Retina (tissue), 1 donor: ENCODE data around the gene TPI1.
"Not testable (repeated sequence)": the region's sequence is repeated elsewhere in the genome, so short reads cannot be mapped to it uniquely, and the experiment has no call there.

Experiments used
- DNase-seq: peaks from one replicate; pipeline ENCODE4 v3.0.0-alpha.2; 2016

TPI1 gene

GRCh38 chr12:6849427-6849826 lies 17.9 kb upstream of the TPI1 start:
- no peak for DNase-seq

DNA sequence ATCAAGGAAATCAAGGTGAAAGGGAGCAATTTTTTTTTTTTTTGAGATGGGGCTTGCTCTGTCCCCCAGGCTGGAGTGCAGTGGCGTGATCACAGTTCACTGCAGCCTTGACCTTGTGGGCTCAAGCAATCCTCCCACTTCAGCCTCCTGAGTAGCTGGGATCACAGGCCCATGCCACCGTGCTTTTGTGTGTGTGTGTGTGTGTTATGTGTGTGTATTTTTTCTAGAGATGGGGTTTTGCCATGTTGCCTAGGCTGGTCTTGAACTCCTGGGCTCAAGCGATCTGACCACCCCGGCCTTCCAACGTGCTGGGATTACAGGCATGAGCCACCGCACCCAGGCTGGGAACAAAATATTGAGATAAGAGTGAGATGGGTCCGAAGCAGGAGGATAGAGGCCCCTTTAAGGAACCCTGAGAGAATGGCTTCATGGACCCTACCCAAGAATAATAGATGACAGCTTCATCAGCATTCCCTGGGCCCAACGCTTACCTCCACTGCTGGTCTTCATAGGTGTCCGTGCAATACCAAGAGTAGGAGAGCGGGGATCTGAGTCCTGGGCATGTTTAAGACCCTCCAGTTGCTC lies 17.3 kb upstream of the TPI1 start:
- DNase-seq: no peak

DNA sequence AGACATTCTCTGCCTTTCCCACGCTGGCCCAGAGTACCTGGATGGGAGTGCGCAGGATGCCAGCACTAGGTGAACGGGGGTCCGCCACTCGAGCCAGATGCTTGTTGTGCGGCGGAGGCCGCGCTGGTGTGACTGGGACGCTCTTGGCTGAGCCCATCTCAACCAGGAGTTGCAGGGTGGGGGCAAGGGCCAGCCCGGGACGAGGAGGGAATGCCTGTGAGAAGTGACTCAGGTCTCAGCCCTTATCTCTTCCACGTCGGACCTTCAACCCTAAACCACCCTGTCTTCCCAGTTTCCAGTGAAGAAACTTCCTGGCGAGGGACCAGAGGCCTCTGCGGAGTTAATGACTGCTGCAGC lies 16.6 kb upstream of the TPI1 start:
- DNase-seq: no peak

- DNase-seq: peak; percentile 97
Observed at GRCh38 chr12:6851153-6851920, 16.0 kb upstream of the TPI1 start, which contains the start of gene CDCA3. TSS of gene CDCA3 (minus strand) at chr12:6851286. CDS start at chr12:6850952, 334 bp downstream.

DNA sequence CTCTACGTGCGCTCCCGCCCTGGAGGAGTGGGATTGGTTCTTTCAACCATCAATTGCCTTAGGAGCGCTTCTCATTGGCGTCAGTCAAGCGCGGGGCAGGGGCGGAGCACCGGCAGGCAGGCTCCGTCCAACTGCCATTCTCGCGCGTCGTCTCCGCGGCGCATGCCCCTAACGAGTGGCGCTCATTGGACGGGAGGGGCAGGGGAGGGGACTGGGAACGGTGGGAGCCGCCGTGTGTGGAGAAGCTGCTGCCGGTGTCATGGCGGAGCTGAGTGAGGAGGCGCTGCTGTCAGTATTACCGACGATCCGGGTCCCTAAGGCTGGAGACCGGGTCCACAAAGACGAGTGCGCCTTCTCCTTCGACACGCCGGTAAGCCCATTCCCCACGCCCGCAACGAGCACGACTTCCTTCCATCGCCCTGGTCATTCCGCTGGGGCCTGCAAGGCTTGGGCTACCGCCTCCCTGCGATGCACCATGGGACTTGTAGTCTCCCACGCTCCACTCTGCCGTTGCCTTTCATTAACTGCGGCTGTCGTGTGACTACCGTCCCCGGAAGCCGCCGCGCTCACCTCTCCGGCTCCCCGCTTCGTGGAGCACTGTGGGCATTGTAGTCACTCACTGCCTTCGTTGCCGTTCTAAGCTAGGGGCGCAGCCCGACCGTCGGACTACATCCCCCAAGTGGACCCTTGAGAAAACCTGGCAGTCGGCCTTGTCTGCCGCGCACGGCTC lies 15.2 kb upstream of the TPI1 start, which contains the start of gene USP5:
Gene USP5 (plus strand): TSS at position 230 of the 730 bp plus-strand sequence. CDS start 30 bp downstream, at position 260.
- peak; percentile 100 for DNase-seq

GRCh38 chr12:6852651-6853354 lies 14.5 kb upstream of the TPI1 start:
- DNase-seq: no peak

GRCh38 chr12:6853626-6854025 lies 13.7 kb upstream of the TPI1 start:
- DNase-seq: no peak

GRCh38 chr12:6854036-6854435 lies 13.3 kb upstream of the TPI1 start:
- DNase-seq: no peak

DNA sequence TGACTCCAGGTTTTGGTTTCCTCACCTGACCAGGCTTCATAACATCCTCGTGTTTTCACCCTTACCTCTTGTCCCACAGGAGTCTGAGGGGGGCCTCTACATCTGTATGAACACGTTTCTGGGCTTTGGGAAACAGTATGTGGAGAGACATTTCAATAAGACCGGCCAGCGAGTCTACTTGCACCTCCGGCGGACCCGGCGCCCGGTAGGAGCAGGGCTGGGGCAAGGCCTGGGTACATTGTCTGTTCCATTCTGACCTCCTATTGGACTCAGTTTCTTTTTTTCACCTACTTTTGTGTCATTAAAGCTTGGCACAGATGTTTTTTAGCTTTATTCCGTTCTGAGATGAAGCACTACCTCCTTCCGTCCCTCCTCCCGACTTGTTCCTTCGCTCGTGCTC lies 12.0 kb upstream of the TPI1 start:
- DNase-seq: no peak

GRCh38 chr12:6858799-6859198 lies 8.5 kb upstream of the TPI1 start:
- no peak for DNase-seq

DNA sequence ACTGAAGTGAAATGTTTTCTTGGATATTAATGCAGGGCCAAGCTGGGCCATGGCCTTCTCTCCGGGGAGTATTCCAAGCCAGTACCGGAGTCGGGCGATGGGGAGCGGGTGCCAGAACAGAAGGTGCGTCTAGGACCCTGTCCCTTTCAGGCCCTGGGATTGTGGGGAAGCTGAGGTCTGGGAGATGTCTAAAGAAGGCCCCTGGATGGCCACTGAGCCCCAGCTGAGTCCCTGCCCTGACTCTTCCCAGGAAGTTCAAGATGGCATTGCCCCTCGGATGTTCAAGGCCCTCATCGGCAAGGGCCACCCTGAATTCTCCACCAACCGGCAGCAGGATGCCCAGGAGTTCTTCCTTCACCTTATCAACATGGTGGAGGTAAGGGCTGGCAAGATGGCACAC lies 7.2 kb upstream of the TPI1 start:
- DNase-seq: no peak

GRCh38 chr12:6860942-6861341 lies 6.4 kb upstream of the TPI1 start:
- DNase-seq: no peak

DNA sequence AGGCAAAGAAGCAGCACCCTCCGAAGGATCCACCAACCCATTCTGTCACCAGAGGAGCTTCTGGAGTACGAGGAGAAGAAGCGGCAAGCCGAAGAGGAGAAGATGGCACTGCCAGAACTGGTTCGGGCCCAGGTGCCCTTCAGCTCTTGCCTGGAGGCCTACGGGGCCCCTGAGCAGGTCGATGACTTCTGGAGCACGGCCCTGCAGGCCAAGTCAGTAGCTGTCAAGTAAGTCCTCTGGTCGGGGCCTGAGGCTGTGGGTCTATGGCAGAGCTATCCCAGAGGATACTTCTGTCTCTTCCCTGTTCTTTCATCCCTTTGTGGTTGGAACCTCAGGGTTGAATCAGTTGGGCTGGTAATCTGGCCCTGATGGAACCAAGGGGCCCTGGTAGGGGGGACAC lies 5.9 kb upstream of the TPI1 start:
- no peak for DNase-seq

GRCh38 chr12:6863033-6863432 lies 4.3 kb upstream of the TPI1 start:
- DNase-seq: no peak

- DNase-seq: no peak
Observed at GRCh38 chr12:6863586-6864321, 3.6 kb upstream of the TPI1 start.

DNA sequence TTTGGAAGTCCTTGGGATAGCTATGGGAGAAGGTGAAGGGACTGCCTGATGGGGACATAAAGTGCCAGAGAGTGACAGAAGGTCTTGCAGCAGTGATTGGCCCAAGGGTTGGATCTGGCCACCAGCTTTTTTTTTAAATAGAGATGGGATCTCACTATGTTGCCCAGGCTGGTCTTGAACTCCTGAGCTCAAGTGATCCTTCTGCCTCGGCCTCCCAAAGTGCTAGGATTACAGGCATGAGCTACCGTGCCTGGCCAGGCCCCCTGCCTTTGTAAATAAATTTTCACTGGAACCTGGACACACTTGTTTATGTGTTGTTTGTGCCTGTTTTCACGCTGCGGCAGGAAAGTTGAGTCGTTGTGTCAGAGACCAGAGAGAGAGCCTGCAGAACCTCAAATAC lies 2.0 kb upstream of the TPI1 start:
- not testable (repeated sequence) for DNase-seq

DNA sequence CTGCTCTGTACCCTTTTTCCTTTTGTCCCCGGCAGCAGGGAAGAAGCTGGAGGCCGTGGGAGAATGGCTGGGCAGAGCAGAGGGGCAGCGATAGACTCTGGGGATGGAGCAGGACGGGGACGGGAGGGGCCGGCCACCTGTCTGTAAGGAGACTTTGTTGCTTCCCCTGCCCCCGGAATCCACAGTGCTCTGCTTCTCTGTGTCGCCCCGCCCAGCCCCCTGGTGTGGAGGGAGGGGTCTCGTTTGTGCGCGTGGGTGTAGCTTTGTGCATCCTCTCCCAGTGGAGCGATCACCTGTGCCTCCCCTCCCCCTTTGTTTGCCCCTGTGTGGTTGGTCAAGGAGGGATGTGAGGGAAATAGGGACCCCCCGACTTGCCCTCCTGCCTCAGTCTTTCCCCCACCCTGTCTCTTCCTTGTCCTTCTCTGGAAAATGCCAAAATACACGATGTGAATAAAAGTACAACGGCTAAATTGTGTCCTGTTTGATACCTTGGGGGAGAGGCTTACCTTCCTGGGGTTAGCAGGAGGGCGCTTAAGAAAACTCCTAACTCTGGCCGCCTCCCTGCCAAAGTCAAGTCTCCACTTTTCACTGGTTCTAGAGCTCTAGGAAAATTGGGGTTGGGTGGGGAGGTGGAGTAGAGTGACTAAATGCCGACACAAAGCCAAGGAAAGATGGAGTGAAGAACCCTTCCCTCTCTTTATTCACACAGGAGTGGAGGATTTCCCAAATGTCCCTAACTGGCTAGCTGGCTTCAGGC lies 990 bp upstream of the TPI1 start:
- DNase-seq: no peak

DNA sequence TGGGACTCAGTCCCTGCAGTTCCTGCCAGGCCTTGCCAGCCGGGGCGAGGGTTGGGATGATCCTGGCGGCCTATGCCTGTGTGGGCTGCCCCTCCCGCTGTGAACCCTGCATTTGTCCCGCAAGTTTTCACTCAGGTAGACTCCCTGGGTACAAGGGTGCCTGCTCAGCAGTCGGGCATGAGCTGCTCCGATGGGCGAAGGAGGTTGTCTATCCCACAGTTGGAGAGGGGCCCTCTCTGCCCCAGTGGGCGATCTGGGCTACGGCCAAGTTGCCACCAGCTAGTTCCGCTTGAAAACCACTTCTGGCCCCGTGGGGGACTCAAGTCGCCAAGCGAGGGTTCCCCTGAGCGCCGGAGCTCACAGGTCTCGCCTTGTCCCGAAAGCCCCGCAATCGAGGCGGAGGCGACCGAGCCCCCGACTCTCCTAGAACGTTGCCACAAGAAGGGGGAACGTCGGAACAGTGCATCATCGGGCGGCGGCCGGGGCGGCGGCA lies 365 bp upstream of the TPI1 start:
- DNase-seq: peak; percentile 80

DNA sequence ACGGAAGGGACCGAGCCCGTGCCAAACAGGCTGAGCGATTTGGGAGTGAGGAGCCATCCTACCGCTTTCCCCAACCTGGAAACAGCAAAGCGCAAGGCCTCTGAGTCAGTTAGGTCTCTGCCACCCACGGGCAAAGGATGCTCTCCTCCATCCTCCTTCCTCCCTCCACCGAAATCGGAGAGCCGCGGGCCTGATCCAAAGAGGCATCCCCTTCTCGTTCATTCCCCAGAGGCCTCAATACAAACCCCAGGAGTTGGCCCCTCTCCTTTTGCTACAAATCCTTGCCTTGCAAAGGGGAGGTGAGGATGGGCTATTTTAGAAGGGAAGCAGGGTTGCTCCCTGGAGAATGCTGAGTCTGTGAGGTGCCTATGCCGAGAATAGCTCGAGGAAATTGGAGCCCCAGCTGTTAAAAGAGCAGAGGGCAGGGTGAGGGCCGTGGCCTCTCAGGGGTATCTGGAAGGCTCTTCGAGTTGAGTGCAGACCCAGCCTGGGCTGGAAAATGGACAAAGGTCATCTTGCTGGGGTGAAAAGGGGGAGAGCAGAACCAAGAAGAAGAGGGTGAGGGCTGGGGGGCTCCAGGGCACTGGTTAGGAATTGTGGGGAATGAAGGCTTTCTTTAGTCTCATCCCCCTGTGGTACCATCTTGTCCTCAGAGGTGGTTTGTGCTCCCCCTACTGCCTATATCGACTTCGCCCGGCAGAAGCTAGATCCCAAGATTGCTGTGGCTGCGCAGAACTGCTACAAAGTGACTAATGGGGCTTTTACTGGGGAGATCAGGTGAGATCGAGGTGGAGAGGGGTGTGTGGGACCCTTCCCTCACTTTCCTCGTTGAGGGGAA lies 1.1 kb downstream of the TPI1 start:
- DNase-seq: peak; percentile 36
